GM12864 (cell line): ENCODE measurements around the gene HOXC4.
"Not testable (repeated sequence)": the region's sequence is repeated elsewhere in the genome, so short reads cannot be mapped to it uniquely, and the experiment has no call there.

Source experiments
- DNase-seq: peaks from one replicate; pipeline ENCODE4 v3.0.0-alpha.2; 2011; ENCODE audit warnings: low read depth
- H3K4me3 ChIP-seq: 2 replicates; pipeline ENCODE4 v1.5.1; 2011; ENCODE audit warnings: mild to moderate bottlenecking, low read depth, low read length, control low read depth
- CTCF ChIP-seq: IDR thresholded peaks from 2 replicates; pipeline ENCODE4 v1.5.1; 2011; ENCODE audit warnings: low read depth, mild to moderate bottlenecking, moderate library complexity, low read length, control low read depth, inconsistent platforms; ENCODE audit errors: missing control alignments

HOXC4 gene

GRCh38 chr12:54081053-54081514, 27.4 kb downstream of the HOXC4 start:
- H3K4me3 ChIP-seq, result peak overlapping the region; percentile 27
- not testable (repeated sequence) for DNase-seq

- peak overlapping the region; percentile 10 for H3K4me3 ChIP-seq
- DNase-seq, result not testable (repeated sequence)
Measured at GRCh38 chr12:54081581-54082396, 28.2 kb downstream of the HOXC4 start.

- TF ChIP-seq CTCF, result no peak
- DNase-seq, result no peak
- peak overlapping the region; percentile 20 for H3K4me3 ChIP-seq
Measured at GRCh38 chr12:54082397-54082892, 28.8 kb downstream of the HOXC4 start.

- DNase-seq, result not testable (repeated sequence)
Measured at GRCh38 chr12:54088011-54088410, 34.4 kb downstream of the HOXC4 start.

GRCh38 chr12:54089465-54089864, 35.8 kb downstream of the HOXC4 start:
- not testable (repeated sequence) for H3K4me3 ChIP-seq, DNase-seq

More at GRCh38 chr12:54088011-54088410, 34.4 kb downstream of the HOXC4 start:
- not testable (repeated sequence) for H3K4me3 ChIP-seq

- not testable (repeated sequence) for DNase-seq, H3K4me3 ChIP-seq
Measured at GRCh38 chr12:54090312-54090711, 36.7 kb downstream of the HOXC4 start.

- not testable (repeated sequence) for H3K4me3 ChIP-seq, DNase-seq
Measured at GRCh38 chr12:54092943-54093342, 39.3 kb downstream of the HOXC4 start.

GRCh38 chr12:54095928-54096327, 42.3 kb downstream of the HOXC4 start:
- DNase-seq, H3K4me3 ChIP-seq: not testable (repeated sequence)

- H3K4me3 ChIP-seq, DNase-seq: not testable (repeated sequence)
Measured at GRCh38 chr12:54098644-54099043, 45.0 kb downstream of the HOXC4 start.

- not testable (repeated sequence) for H3K4me3 ChIP-seq, DNase-seq
Measured at GRCh38 chr12:54100588-54100987, 47.0 kb downstream of the HOXC4 start.

- H3K4me3 ChIP-seq, DNase-seq: not testable (repeated sequence)
Measured at GRCh38 chr12:54102223-54102622, 48.6 kb downstream of the HOXC4 start.

- H3K4me3 ChIP-seq, DNase-seq: not testable (repeated sequence)
Measured at GRCh38 chr12:54103827-54104226, 50.2 kb downstream of the HOXC4 start.
